GM23338 (cell line): Measurements from ENCODE around the gene UBA6. TPM values are rescaled to one million over a fixed set of nuclear protein-coding genes. Genes with fewer than 3 reads are reported as not detected.
A peak's percentile ranks its signal among the peaks of the same experiment; 100 is the strongest.

ENCODE experiments used
- ATAC-seq: fragments of 200-7000 bp; cut with Tn5 transposase; 3 replicates; pipeline ENCODE4 v1.9.1; 2020
- DNase-seq: peaks from one replicate; pipeline ENCODE4 v3.0.0-alpha.2; 2015; ENCODE audit warnings: low spot score
- H2AFZ ChIP-seq: fragments of 200-600 bp; sonication (generic); 2 replicates; pipeline ENCODE4 v1.8.0; 2016; ENCODE audit warnings: antibody characterized with exemption, mild to moderate bottlenecking, moderate library complexity
- H3F3A ChIP-seq: fragments of 200-600 bp; sonication (generic); replicated peaks from 2 replicates; pipeline ENCODE4 v1.8.0; 2017; ENCODE audit warnings: antibody characterized with exemption, mixed run types, low read depth
- H3K27ac ChIP-seq: fragments of 200-600 bp; sonication (generic); 2 replicates; pipeline ENCODE4 v1.6.1; 2016; ENCODE audit warnings: low read depth
- H3K27me3 ChIP-seq: fragments of 200-600 bp; sonication (generic); 2 replicates; pipeline ENCODE4 v1.8.0; 2016; ENCODE audit warnings: mild to moderate bottlenecking, mixed run types, moderate library complexity; ENCODE audit not compliant: insufficient read depth
- H3K36me3 ChIP-seq: fragments of 200-600 bp; sonication (generic); 2 replicates; pipeline ENCODE4 v1.8.0; 2016; ENCODE audit warnings: mild to moderate bottlenecking; ENCODE audit not compliant: insufficient read depth
- H3K4me1 ChIP-seq: fragments of 200-600 bp; sonication (generic); 2 replicates; pipeline ENCODE4 v1.8.0; 2016; ENCODE audit warnings: mild to moderate bottlenecking, moderate library complexity; ENCODE audit not compliant: insufficient read depth
- H3K4me2 ChIP-seq: fragments of 200-600 bp; sonication (generic); 2 replicates; pipeline ENCODE4 v1.7.1; 2017; ENCODE audit warnings: mixed run types
- H3K4me3 ChIP-seq: fragments of 200-600 bp; sonication (generic); 2 replicates; pipeline ENCODE4 v1.6.1; 2016; ENCODE audit warnings: mixed run types
- H3K79me2 ChIP-seq: fragments of 200-600 bp; sonication (generic); replicated peaks from 2 replicates; pipeline ENCODE4 v1.8.0; 2017; ENCODE audit warnings: mild to moderate bottlenecking; ENCODE audit not compliant: insufficient read depth
- H3K9me2 ChIP-seq: fragments of 200-600 bp; sonication (generic); 2 replicates; pipeline ENCODE4 v1.8.0; 2017; ENCODE audit not compliant: insufficient read depth
- H4K20me1 ChIP-seq: fragments of 200-600 bp; sonication (generic); replicated peaks from 2 replicates; pipeline ENCODE4 v1.8.0; 2017; ENCODE audit warnings: mild to moderate bottlenecking; ENCODE audit not compliant: insufficient read depth
- H3K27ac Mint-ChIP-seq: 2 replicates; pipeline ENCODE4 v1.8.0; 2020; ENCODE audit warnings: inconsistent platforms, mild to moderate bottlenecking, moderate library complexity, mixed read lengths
- H3K27me3 Mint-ChIP-seq: 3 replicates; pipeline ENCODE4 v1.8.0; 2022; ENCODE audit warnings: low read depth, mild to moderate bottlenecking, moderate library complexity, mixed read lengths, inconsistent platforms; ENCODE audit not compliant: insufficient read depth, poor library complexity
- H3K36me3 Mint-ChIP-seq: 3 replicates; pipeline ENCODE4 v1.8.0; 2021; ENCODE audit warnings: low read depth, mild to moderate bottlenecking, inconsistent platforms, moderate library complexity, mixed read lengths
- H3K4me1 Mint-ChIP-seq: 3 replicates; pipeline ENCODE4 v1.8.0; 2020; ENCODE audit warnings: mild to moderate bottlenecking, inconsistent platforms, mixed read lengths
- H3K4me3 Mint-ChIP-seq: 3 replicates; pipeline ENCODE4 v1.8.0; 2021; ENCODE audit warnings: moderate library complexity, mild to moderate bottlenecking, inconsistent platforms, mixed read lengths
- H3K9me3 Mint-ChIP-seq: 3 replicates; pipeline ENCODE4 v1.8.0; 2020; ENCODE audit warnings: moderate library complexity, mild to moderate bottlenecking, inconsistent platforms, mixed read lengths
- CREB1 ChIP-seq: fragments of 250-450 bp; sonication (Bioruptor Pico); IDR thresholded peaks from 2 replicates; pipeline ENCODE4 v1.5.0; 2020; ENCODE audit warnings: low read depth, mild to moderate bottlenecking, moderate library complexity
- EZH2 ChIP-seq: fragments of 200-600 bp; sonication (generic); IDR thresholded peaks from one replicate; pipeline ENCODE4 v1.8.0; 2017; ENCODE audit warnings: antibody characterized with exemption, mild to moderate bottlenecking, low read depth; ENCODE audit not compliant: unreplicated experiment
- JUNB ChIP-seq: IDR thresholded peaks from one replicate; pipeline ENCODE4 v1.6.1; 2016; ENCODE audit warnings: antibody characterized with exemption; ENCODE audit not compliant: unreplicated experiment
- NANOG ChIP-seq: IDR thresholded peaks from 2 replicates; pipeline ENCODE4 v1.6.1; 2016; ENCODE audit warnings: antibody characterized with exemption, borderline replicate concordance
- POLR2AphosphoS5 ChIP-seq: IDR thresholded peaks from 2 replicates; pipeline ENCODE4 v1.6.1; 2016; ENCODE audit warnings: antibody characterized with exemption, low read depth
- STAT1 ChIP-seq: IDR thresholded peaks from one replicate; pipeline ENCODE4 v1.6.1; 2016; ENCODE audit warnings: antibody characterized with exemption; ENCODE audit not compliant: unreplicated experiment
- ZNF114 ChIP-seq: fragments of 250-450 bp; sonication (Bioruptor Pico); IDR thresholded peaks from 2 replicates; pipeline ENCODE4 v1.5.0; 2020; ENCODE audit warnings: mild to moderate bottlenecking, moderate library complexity
- ZNF331 ChIP-seq: fragments of 250-450 bp; sonication (Bioruptor Pico); IDR thresholded peaks from 2 replicates; pipeline ENCODE4 v1.5.0; 2020; ENCODE audit warnings: low read depth, mild to moderate bottlenecking, moderate library complexity
- polyA plus RNA-seq: library from polyadenylated mRNA; unstranded; fragments of >200 nt; fragmentation: Nextera tagmentation; extraction: Ambion mirVana; gene quantifications from 2 replicates; pipeline ENCODE4 v1.2.1, GENCODE V29; 2016
- total RNA-seq: library from RNA; depleted of rRNA; stranded (reverse); fragments of >200 nt; shearing (Covaris generic); gene quantifications from 2 replicates; pipeline ENCODE4 v1.2.3, GENCODE V29; 2014
- TF ChIP-seq, protein P1 (sequence below), 2 experiments: fragments of 200-600 bp in 1 of 2; sonication (generic) in 1 of 2; conservative IDR thresholded peaks; 2 replicates each; pipeline versions ENCODE4 v1.5.1 to v1.6.1; 2016 to 2017; ENCODE audit warnings: antibody characterized with exemption in 2 of 2, low read depth in 2 of 2, mild to moderate bottlenecking in 2 of 2, moderate library complexity in 1 of 2
- TF ChIP-seq, protein P2 (sequence below): fragments of 250-450 bp; sonication (Bioruptor Pico); IDR thresholded peaks from 2 replicates; pipeline ENCODE4 v1.5.0; 2020; ENCODE audit warnings: mild to moderate bottlenecking, moderate library complexity

UBA6 gene
- total and polyA plus RNA-seq, 2 experiments from 2014 or later = 17.6 to 77.3 TPM

DNA sequence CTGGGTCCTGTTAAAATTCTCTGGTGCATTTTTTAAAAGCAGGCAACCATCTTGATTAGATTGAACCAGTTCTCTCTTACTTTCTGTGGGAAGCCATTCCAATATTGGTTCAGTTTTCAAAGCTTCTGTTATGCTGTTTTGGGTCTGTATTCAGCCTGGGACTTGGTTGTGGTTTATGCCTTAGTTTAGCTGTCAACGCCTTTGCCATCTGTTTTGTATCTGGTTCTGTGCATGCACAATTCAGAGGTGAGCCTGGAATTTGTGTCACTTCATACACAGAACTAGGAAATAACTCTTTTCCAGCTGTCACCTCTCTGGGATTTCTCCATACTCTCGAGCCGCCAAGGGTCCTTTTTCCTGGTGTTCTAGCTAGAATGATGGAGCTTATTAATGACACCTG, 96.2 kb downstream of the UBA6 start (continued):
- TF ChIP-seq, protein P1, sequence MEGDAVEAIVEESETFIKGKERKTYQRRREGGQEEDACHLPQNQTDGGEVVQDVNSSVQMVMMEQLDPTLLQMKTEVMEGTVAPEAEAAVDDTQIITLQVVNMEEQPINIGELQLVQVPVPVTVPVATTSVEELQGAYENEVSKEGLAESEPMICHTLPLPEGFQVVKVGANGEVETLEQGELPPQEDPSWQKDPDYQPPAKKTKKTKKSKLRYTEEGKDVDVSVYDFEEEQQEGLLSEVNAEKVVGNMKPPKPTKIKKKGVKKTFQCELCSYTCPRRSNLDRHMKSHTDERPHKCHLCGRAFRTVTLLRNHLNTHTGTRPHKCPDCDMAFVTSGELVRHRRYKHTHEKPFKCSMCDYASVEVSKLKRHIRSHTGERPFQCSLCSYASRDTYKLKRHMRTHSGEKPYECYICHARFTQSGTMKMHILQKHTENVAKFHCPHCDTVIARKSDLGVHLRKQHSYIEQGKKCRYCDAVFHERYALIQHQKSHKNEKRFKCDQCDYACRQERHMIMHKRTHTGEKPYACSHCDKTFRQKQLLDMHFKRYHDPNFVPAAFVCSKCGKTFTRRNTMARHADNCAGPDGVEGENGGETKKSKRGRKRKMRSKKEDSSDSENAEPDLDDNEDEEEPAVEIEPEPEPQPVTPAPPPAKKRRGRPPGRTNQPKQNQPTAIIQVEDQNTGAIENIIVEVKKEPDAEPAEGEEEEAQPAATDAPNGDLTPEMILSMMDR (conservative IDR thresholded peaks at IDR 0.05; ENCODE audit: low read depth in 2 of 2) = no peak
- TF ChIP-seq, protein P2, sequence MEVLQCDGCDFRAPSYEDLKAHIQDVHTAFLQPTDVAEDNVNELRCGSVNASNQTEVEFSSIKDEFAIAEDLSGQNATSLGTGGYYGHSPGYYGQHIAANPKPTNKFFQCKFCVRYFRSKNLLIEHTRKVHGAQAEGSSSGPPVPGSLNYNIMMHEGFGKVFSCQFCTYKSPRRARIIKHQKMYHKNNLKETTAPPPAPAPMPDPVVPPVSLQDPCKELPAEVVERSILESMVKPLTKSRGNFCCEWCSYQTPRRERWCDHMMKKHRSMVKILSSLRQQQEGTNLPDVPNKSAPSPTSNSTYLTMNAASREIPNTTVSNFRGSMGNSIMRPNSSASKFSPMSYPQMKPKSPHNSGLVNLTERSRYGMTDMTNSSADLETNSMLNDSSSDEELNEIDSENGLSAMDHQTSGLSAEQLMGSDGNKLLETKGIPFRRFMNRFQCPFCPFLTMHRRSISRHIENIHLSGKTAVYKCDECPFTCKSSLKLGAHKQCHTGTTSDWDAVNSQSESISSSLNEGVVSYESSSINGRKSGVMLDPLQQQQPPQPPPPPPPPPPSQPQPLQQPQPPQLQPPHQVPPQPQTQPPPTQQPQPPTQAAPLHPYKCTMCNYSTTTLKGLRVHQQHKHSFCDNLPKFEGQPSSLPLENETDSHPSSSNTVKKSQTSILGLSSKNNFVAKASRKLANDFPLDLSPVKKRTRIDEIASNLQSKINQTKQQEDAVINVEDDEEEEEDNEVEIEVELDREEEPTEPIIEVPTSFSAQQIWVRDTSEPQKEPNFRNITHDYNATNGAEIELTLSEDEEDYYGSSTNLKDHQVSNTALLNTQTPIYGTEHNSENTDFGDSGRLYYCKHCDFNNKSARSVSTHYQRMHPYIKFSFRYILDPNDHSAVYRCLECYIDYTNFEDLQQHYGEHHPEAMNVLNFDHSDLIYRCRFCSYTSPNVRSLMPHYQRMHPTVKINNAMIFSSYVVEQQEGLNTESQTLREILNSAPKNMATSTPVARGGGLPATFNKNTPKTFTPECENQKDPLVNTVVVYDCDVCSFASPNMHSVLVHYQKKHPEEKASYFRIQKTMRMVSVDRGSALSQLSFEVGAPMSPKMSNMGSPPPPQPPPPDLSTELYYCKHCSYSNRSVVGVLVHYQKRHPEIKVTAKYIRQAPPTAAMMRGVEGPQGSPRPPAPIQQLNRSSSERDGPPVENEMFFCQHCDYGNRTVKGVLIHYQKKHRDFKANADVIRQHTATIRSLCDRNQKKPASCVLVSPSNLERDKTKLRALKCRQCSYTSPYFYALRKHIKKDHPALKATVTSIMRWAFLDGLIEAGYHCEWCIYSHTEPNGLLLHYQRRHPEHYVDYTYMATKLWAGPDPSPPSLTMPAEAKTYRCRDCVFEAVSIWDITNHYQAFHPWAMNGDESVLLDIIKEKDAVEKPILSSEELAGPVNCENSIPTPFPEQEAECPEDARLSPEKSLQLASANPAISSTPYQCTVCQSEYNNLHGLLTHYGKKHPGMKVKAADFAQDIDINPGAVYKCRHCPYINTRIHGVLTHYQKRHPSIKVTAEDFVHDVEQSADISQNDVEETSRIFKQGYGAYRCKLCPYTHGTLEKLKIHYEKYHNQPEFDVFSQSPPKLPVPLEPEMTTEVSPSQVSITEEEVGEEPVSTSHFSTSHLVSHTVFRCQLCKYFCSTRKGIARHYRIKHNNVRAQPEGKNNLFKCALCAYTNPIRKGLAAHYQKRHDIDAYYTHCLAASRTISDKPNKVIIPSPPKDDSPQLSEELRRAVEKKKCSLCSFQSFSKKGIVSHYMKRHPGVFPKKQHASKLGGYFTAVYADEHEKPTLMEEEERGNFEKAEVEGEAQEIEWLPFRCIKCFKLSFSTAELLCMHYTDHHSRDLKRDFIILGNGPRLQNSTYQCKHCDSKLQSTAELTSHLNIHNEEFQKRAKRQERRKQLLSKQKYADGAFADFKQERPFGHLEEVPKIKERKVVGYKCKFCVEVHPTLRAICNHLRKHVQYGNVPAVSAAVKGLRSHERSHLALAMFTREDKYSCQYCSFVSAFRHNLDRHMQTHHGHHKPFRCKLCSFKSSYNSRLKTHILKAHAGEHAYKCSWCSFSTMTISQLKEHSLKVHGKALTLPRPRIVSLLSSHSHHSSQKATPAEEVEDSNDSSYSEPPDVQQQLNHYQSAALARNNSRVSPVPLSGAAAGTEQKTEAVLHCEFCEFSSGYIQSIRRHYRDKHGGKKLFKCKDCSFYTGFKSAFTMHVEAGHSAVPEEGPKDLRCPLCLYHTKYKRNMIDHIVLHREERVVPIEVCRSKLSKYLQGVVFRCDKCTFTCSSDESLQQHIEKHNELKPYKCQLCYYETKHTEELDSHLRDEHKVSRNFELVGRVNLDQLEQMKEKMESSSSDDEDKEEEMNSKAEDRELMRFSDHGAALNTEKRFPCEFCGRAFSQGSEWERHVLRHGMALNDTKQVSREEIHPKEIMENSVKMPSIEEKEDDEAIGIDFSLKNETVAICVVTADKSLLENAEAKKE (CRISPR knock-in tag) = no peak
- TF ChIP-seq NANOG = no peak

DNA sequence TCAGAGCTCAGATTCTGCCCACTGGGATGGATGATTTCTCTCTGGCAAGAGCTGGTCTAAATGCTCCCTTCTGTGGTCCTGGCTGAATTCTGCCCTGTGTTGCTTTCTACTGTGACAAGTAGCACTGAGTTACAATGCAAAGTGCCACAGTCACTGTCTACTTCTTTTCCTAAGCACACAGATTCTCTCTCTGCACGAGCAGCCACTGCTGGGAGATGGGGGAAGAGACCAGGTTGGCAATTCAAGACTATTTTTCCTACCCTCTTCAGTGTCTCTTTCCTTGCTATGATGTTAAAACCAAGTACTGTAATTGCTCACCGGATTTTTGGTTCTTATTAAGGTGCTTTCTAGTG, 97.0 kb downstream of the UBA6 start:
- H3K4me3 Mint-ChIP-seq = no peak overlapping the region
- H3K36me3 Mint-ChIP-seq = peaks cover 5% of the 10 kb centered on the region; the same call in 2 of the 3 replicates
- Histone ChIP-seq H3K4me3 (no peak overlapping the region), H3K4me1 (no peaks in the 10 kb centered on the region), H2AFZ (no peak overlapping the region), H3K9me2 (0 out of 2 replicates have a peak, but pooled peaks cover 7% of the 10 kb centered on the region), H4K20me1 (no peaks in the 10 kb centered on the region), H3K27ac (no peak overlapping the region), H3F3A (no peaks in the 10 kb centered on the region), H3K79me2 (no peaks in the 10 kb centered on the region), H3K36me3 (no peaks in the 10 kb centered on the region; the same call in 1 of the 2 replicates), H3K4me2 (no peak overlapping the region), H3K27me3 (no peaks in the 10 kb centered on the region)
- H3K4me1 Mint-ChIP-seq = peaks cover 10% of the 10 kb centered on the region
- peak overlapping the region; percentile 56; the same call in 1 of the 2 replicates for H3K27ac Mint-ChIP-seq
- DNase-seq = no peak
- peaks cover 10% of the 10 kb centered on the region; the same call in 2 of the 3 replicates for H3K9me3 Mint-ChIP-seq
- peaks cover 1% of the 10 kb centered on the region for H3K27me3 Mint-ChIP-seq
- no peak for ATAC-seq
- TF ChIP-seq POLR2AphosphoS5 = no peak
- TF ChIP-seq EZH2 = no peak
- no peak for TF ChIP-seq JUNB
- TF ChIP-seq ZNF331 (CRISPR knock-in tag) = no peak
- TF ChIP-seq ZNF114 (CRISPR knock-in tag) = no peak
- no peak for TF ChIP-seq STAT1
- TF ChIP-seq, protein P1 (conservative IDR thresholded peaks at IDR 0.05; ENCODE audit: low read depth in 2 of 2) = no peak
- TF ChIP-seq CREB1 (CRISPR knock-in tag) = no peak
